Measurements from ENCODE around the gene C1orf146. TPM values are rescaled to one million over a fixed set of nuclear protein-coding genes. Genes with fewer than 3 reads are reported as not detected.

The C1orf146 gene, protein sequence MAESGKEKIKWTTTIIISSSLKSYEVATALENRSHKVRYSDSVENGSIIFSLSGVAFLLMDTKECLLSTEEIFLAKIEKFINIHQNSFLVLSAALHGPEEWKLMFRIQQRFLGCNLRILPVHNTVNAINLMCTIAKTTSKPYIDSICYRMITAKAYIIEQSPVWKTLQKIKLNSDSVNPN
- total RNA-seq = not detected in 2 replicates

DNA sequence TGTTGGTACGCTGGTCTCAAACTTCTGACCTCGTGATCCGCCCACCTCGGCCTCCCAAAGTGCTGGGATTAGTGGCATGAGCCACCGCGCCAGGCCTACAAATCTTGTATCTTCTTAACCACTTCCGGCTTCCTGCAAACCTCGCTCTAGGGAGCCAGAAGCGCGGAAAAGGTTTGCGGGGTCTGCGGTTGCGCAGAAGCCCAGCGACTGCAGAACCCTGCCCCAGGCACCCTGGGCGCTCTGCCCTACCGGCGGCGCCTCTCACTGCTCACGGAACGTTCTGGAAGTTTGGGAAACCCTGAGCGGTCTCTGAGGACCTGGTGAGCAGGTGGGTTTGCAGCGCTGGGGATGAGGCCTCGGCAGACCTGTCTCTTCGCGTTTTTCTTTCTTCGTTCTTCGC is at the start of gene C1orf146:
TSS of gene C1orf146 (plus strand) at position 195 of the 400 bp plus-strand sequence. CDS start 13,506 bp downstream, outside the sequence.

Other genes starting within 250 kb of the C1orf146 start
- gene EPHX4, start 187.9 kb upstream of the C1orf146 start, total RNA-seq = 0.58 and 1.8 TPM in 2 replicates
- not detected in 2 replicates for gene SETSIP, start 142.5 kb upstream of the C1orf146 start, total RNA-seq
- gene BTBD8, start 137.6 kb upstream of the C1orf146 start, total RNA-seq = 2.6 and 3.9 TPM in 2 replicates
- 12.6 and 13.8 TPM in 2 replicates for gene GLMN, start 81.1 kb downstream of the C1orf146 start, total RNA-seq
- gene RPAP2, start 81.1 kb downstream of the C1orf146 start, total RNA-seq = 14.4 TPM in 2 replicates

All from myometrial cell (primary cell).